B cell (primary cell): ENCODE results near the gene RAB3A. TPM values are rescaled to one million over a fixed set of nuclear protein-coding genes. Genes with fewer than 3 reads are reported as not detected.

Experiments
- ATAC-seq: fragments of 200-7000 bp; cut with Tn5 transposase; one replicate; pipeline ENCODE4 v1.10.0; 2021; ENCODE audit warnings: low read depth, mild to moderate bottlenecking, moderate number of reproducible peaks, moderate library complexity
- CTCF ChIA-PET: fragments of 350-600 bp; sonication (Branson Sonifier 250); formaldehyde crosslinking; loops from one replicate; lab custom pipeline; 2021; ENCODE audit warnings: antibody characterized with exemption, inconsistent platforms; lab: Charles Lee
- POLR2A ChIA-PET: fragments of 350-600 bp; sonication (Branson Sonifier 250); formaldehyde crosslinking; loops from one replicate; lab custom pipeline; 2021; ENCODE audit warnings: antibody characterized with exemption; lab: Charles Lee
- DNase-seq: peaks from one replicate; pipeline ENCODE4 v3.0.0; 2013
- H2AFZ ChIP-seq: 2 replicates; pipeline ENCODE4 v1.6.1; 2012; ENCODE audit warnings: mild to moderate bottlenecking, low read depth, low read length; ENCODE audit not compliant: insufficient read depth, poor library complexity, severe bottlenecking
- H3K27ac ChIP-seq, 2 donors: 1 replicate in 1 of 2; 2 replicates in 1 of 2; pipeline ENCODE4 v1.5.1; 2012 to 2013; ENCODE audit warnings: low read length in 2 of 2, mild to moderate bottlenecking in 2 of 2, moderate library complexity in 1 of 2
- H3K27me3 ChIP-seq, 4 experiments: fragments of 200-600 bp in 1 of 4; sonication (generic) in 1 of 4; replicated peaks in 1 of 4; 1 replicate in 2 of 4; 2 replicates in 2 of 4; pipeline versions ENCODE4 v1.6.1 to v1.7.0; 2013 to 2016; ENCODE audit warnings: low read length in 3 of 4, mild to moderate bottlenecking in 2 of 4, mixed read lengths in 1 of 4, moderate library complexity in 1 of 4; ENCODE audit not compliant: insufficient read depth in 4 of 4, control insufficient read depth in 3 of 4; ENCODE audit errors: control extremely low read depth in 1 of 4
- H3K36me3 ChIP-seq, 2 experiments: replicated peaks in 1 of 2; 1 replicate in 1 of 2; 2 replicates in 1 of 2; pipeline versions ENCODE4 v1.6.1 to v1.7.1; 2013; ENCODE audit warnings: low read length in 1 of 2; ENCODE audit not compliant: insufficient read depth in 2 of 2, control insufficient read depth in 1 of 2; ENCODE audit errors: control extremely low read depth in 1 of 2, extremely low read depth in 1 of 2
- H3K4me1 ChIP-seq, 2 donors: fragments of 200-600 bp in 1 of 2; sonication (generic) in 1 of 2; 1 replicate in 1 of 2; 2 replicates in 1 of 2; pipeline versions ENCODE4 v1.5.1 to v1.6.1; 2013 to 2017; ENCODE audit warnings: low read length in 2 of 2; ENCODE audit not compliant: control insufficient read depth in 2 of 2, insufficient read depth in 2 of 2
- H3K4me2 ChIP-seq: replicated peaks from 2 replicates; pipeline ENCODE3; 2012; ENCODE audit warnings: mild to moderate bottlenecking, low read depth, low read length; ENCODE audit not compliant: poor library complexity, severe bottlenecking
- H3K4me3 ChIP-seq, 5 experiments: fragments of 200-600 bp in 1 of 5; sonication (generic) in 1 of 5; 1 replicate in 3 of 5; 2 replicates in 2 of 5; pipeline versions ENCODE4 v1.5.1 to v1.7.0; 2011 to 2016; ENCODE audit warnings: low read length in 4 of 5, mild to moderate bottlenecking in 4 of 5, low read depth in 2 of 5, control low read depth in 1 of 5, moderate library complexity in 1 of 5; ENCODE audit not compliant: insufficient read depth in 1 of 5; ENCODE audit errors: control extremely low read depth in 1 of 5, extremely low read depth in 1 of 5
- H3K79me2 ChIP-seq: fragments of 200-600 bp; sonication (generic); one replicate; pipeline ENCODE4 v1.6.0; 2016; ENCODE audit warnings: low read length; ENCODE audit not compliant: control insufficient read depth, insufficient read depth
- H3K9ac ChIP-seq: fragments of 200-600 bp; sonication (generic); 2 replicates; pipeline ENCODE4 v1.6.1; 2017; ENCODE audit warnings: mild to moderate bottlenecking, low read length, moderate library complexity
- H3K9me3 ChIP-seq, 3 donors: one replicate each; pipeline versions ENCODE4 v1.6.1 to v1.7.1; 2013; ENCODE audit warnings: low read length in 2 of 3; ENCODE audit not compliant: control insufficient read depth in 2 of 3, insufficient read depth in 1 of 3; ENCODE audit errors: control extremely low read depth in 1 of 3
- H4K20me1 ChIP-seq: 2 replicates; pipeline ENCODE4 v1.6.0; 2012; ENCODE audit warnings: mild to moderate bottlenecking, low read length; ENCODE audit not compliant: insufficient read depth, control insufficient read depth, poor library complexity, severe bottlenecking
- H3K27ac Mint-ChIP-seq: one replicate; pipeline ENCODE4 v1.8.0; 2021; ENCODE audit warnings: mixed read lengths
- H3K27me3 Mint-ChIP-seq: one replicate; pipeline ENCODE4 v1.8.0; 2021; ENCODE audit warnings: mixed read lengths
- H3K4me1 Mint-ChIP-seq: one replicate; pipeline ENCODE4 v1.8.0; 2021; ENCODE audit warnings: mixed read lengths
- H3K4me3 Mint-ChIP-seq: one replicate; pipeline ENCODE4 v1.8.0; 2021; ENCODE audit warnings: mixed read lengths
- H3K9me3 Mint-ChIP-seq: one replicate; pipeline ENCODE4 v1.8.0; 2022; ENCODE audit warnings: mixed read lengths; ENCODE audit not compliant: insufficient read depth
- EZH2 ChIP-seq: IDR thresholded peaks from 2 replicates; pipeline ENCODE4 v1.6.1; 2012; ENCODE audit warnings: borderline replicate concordance, low read depth, mild to moderate bottlenecking, moderate library complexity, low read length; ENCODE audit not compliant: insufficient read depth, poor library complexity, severe bottlenecking
- WGBS: methylation state at CpG from one replicate; pipeline ENCODE4 v1.1.5; 2013; ENCODE audit warnings: missing lambda C conversion rate; ENCODE audit not compliant: insufficient coverage; 5-methylcytosine and 5-hydroxymethylcytosine counted together
- intact Hi-C: fragments of 100-400 bp; cut with micrococcal nuclease; formaldehyde crosslinking; loops from one replicate; pipeline ENCODE4 v1.10.0; 2022
- polyA plus RNA-seq: library from polyadenylated mRNA; depleted of rRNA; stranded (reverse); fragments of >200 nt; gene quantifications from 2 replicates; pipeline ENCODE4 v1.2.3, GENCODE V29; 2012
- total RNA-seq, 2 donors: library from RNA; stranded (reverse); fragments of 120-200 nt in 1 of 2; gene quantifications; 1 replicate in 1 of 2; 2 replicates in 1 of 2; pipeline versions ENCODE4 v1.2.3 to v1.2.4, GENCODE V29; 2013 to 2022
- TF ChIP-seq, protein P1 (sequence below): fragments of 200-600 bp; IDR thresholded peaks from one replicate; pipeline ENCODE4 v1.8.0; 2022; ENCODE audit warnings: antibody characterized with exemption, mild to moderate bottlenecking

RAB3A gene
- total and polyA plus RNA-seq, 2 donors (not counting 1 experiment from before 2014, with no cell fraction given): 7.7 to 10.4 TPM

DNA sequence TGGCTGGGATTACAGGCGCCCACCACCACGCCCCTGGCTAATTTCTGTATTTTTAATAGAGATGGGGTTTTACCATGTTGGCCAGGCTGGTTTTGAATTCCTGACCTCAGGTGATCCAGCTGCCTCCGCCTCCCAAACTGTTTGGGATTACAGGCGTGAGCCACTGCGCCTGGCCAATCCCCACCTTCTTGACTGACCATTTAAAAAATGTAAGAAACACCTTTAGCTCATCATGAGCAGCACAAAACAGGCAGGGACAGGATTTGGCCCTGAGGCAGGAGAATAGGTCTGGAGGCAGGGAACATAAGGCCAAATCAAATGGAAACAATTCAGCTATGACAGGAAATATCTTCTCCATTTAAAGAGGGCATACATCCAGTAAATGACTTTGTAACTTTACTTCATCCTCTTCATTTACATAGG, 12.2 kb downstream of the RAB3A start:
- no peaks in the 10 kb centered on the region for H3K9me3 Mint-ChIP-seq
- Histone ChIP-seq H3K9ac (peak overlapping the region; percentile 75), H3K36me3 (peaks cover 0 to 8% of the 10 kb centered on the region in 2 experiments), H3K9me3 (no peaks in the 10 kb centered on the region), H4K20me1 (no peaks in the 10 kb centered on the region), H3K27ac (peak overlapping the region; percentile 86 to 93), H3K4me3 (peak overlapping the region in 2 of 5 experiments; percentile 83 to 92), H3K4me1 (peaks cover 25 to 42% of the 10 kb centered on the region in 2 donors), H3K79me2 (peaks cover 14% of the 10 kb centered on the region), H3K4me2 (peak overlapping the region; percentile 81), H3K27me3 (no peaks in the 10 kb centered on the region), H2AFZ (no peak overlapping the region)
- WGBS: 60% methylated on average over 1 of the region's 5 CpGs
- no peak for TF ChIP-seq EZH2
- TF ChIP-seq, protein P1, sequence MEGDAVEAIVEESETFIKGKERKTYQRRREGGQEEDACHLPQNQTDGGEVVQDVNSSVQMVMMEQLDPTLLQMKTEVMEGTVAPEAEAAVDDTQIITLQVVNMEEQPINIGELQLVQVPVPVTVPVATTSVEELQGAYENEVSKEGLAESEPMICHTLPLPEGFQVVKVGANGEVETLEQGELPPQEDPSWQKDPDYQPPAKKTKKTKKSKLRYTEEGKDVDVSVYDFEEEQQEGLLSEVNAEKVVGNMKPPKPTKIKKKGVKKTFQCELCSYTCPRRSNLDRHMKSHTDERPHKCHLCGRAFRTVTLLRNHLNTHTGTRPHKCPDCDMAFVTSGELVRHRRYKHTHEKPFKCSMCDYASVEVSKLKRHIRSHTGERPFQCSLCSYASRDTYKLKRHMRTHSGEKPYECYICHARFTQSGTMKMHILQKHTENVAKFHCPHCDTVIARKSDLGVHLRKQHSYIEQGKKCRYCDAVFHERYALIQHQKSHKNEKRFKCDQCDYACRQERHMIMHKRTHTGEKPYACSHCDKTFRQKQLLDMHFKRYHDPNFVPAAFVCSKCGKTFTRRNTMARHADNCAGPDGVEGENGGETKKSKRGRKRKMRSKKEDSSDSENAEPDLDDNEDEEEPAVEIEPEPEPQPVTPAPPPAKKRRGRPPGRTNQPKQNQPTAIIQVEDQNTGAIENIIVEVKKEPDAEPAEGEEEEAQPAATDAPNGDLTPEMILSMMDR: no peak
- no peaks in the 10 kb centered on the region for H3K27me3 Mint-ChIP-seq
- DNase-seq (no peak), ATAC-seq (no peak)
- peak overlapping the region; percentile 93 for H3K4me3 Mint-ChIP-seq
- POLR2A ChIA-PET: interaction anchor here (0.6 to 5.7 kb wide), 18 partner anchors 10 to 243 kb away, joined by 3 to 64 read pairs (median 6); partner anchors contain the start of genes IFI30, JUND, PIK3R2 and RAB3A
- H3K4me1 Mint-ChIP-seq: peaks cover 42% of the 10 kb centered on the region
- CTCF ChIA-PET: interaction anchor here (0.7 to 6.4 kb wide), 33 partner anchors 8 to 253 kb away, joined by 3 to 105 read pairs (median 4); partner anchors contain the start of genes IFI30, JUND and RAB3A
- peak overlapping the region; percentile 97 for H3K27ac Mint-ChIP-seq
- intact Hi-C loops: loop anchor here (1.0 to 10.0 kb wide), 12 partner anchors 10 to 946 kb away; partner anchors contain the start of genes ELL, FCHO1, IFI30 and MAST3

GRCh38 chr19:18190278-18190677, 13.6 kb downstream of the RAB3A start:
- no peaks in the 10 kb centered on the region for H3K36me3 ChIP-seq
- WGBS: no CpG with 5 or more reads among the region's 4 CpGs
- H3K4me3 Mint-ChIP-seq: no peak overlapping the region
- intact Hi-C loops: loop anchor here (5.0 to 10.0 kb wide), 4 partner anchors 93 to 947 kb away; partner anchors contain the start of genes ELL, FCHO1, MAST3 and TMEM161A
- peak overlapping the region; percentile 56 for H3K27ac Mint-ChIP-seq
- peaks cover 14% of the 10 kb centered on the region for H3K79me2 ChIP-seq
- H3K27me3 ChIP-seq: no peaks in the 10 kb centered on the region
- H3K9me3 Mint-ChIP-seq: no peaks in the 10 kb centered on the region
- H3K27me3 Mint-ChIP-seq: no peaks in the 10 kb centered on the region
- POLR2A ChIA-PET: interaction anchor here (0.8 to 5.7 kb wide), 2 partner anchors 9 to 22 kb away, joined by 3 to 64 read pairs; no protein-coding TSS in a partner anchor
- no peaks in the 10 kb centered on the region for H3K9me3 ChIP-seq
- no peaks in the 10 kb centered on the region for H4K20me1 ChIP-seq
- TF ChIP-seq, protein P1: no peak
- TF ChIP-seq EZH2: no peak
- H3K27ac ChIP-seq: no peak overlapping the region
- H2AFZ ChIP-seq: no peak overlapping the region
- H3K4me3 ChIP-seq: no peak overlapping the region
- H3K4me2 ChIP-seq: no peak overlapping the region
- DNase-seq (no peak), ATAC-seq (no peak)
- CTCF ChIA-PET: interaction anchor here (0.7 to 6.4 kb wide), 7 partner anchors 9 to 81 kb away, joined by 3 to 105 read pairs (median 25); partner anchors contain the start of gene IFI30
- H3K4me1 ChIP-seq: peaks cover 25 to 42% of the 10 kb centered on the region in 2 donors
- H3K9ac ChIP-seq: no peak overlapping the region
- H3K4me1 Mint-ChIP-seq: peaks cover 45% of the 10 kb centered on the region
